ENCODE data around the gene AMPH. TPM values are rescaled to one million over a fixed set of nuclear protein-coding genes. Genes with fewer than 3 reads are reported as not detected.
"Not testable (repeated sequence)": the region's sequence is repeated elsewhere in the genome, so short reads cannot be mapped to it uniquely, and the experiment has no call there.

The AMPH gene
- total RNA-seq, 3 donors from 2014 or later: 0.41 to 3.2 (median 1.2) TPM

DNA sequence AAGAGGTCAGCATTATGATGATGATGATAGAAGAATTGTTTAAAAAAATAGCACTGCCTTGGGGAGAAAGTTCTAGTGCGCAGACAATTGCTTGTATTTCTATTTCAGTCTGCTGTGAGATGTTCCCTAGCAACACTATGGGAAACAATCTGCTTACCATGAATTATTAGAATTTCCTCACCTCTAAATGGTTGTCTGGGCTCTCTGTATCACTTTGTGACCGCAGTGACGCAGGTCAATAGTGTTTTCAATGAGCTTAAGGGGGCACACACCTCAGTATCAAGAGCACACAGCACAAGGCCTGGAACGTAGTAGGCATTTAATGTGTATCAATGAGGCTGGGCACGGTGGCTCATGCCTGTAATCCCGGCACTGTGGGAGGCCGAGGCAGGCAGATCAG, 258.9 kb downstream of the AMPH start:
- TF ChIP-seq, protein P1, sequence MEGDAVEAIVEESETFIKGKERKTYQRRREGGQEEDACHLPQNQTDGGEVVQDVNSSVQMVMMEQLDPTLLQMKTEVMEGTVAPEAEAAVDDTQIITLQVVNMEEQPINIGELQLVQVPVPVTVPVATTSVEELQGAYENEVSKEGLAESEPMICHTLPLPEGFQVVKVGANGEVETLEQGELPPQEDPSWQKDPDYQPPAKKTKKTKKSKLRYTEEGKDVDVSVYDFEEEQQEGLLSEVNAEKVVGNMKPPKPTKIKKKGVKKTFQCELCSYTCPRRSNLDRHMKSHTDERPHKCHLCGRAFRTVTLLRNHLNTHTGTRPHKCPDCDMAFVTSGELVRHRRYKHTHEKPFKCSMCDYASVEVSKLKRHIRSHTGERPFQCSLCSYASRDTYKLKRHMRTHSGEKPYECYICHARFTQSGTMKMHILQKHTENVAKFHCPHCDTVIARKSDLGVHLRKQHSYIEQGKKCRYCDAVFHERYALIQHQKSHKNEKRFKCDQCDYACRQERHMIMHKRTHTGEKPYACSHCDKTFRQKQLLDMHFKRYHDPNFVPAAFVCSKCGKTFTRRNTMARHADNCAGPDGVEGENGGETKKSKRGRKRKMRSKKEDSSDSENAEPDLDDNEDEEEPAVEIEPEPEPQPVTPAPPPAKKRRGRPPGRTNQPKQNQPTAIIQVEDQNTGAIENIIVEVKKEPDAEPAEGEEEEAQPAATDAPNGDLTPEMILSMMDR (IDR thresholded peaks at IDR 0.05): no peak
- Histone ChIP-seq H3K4me1 (ENCODE audit: low read depth) (no peaks in the 10 kb centered on the region), H3K9me3 (no peaks in the 10 kb centered on the region), H3K4me3 (no peak overlapping the region), H3K36me3 (ENCODE audit: low read depth) (no peaks in the 10 kb centered on the region)
- ATAC-seq (no peak), DNase-seq (no peak)
- intact Hi-C loops (cut with DNase I, micrococcal nuclease): no loop called here

DNA sequence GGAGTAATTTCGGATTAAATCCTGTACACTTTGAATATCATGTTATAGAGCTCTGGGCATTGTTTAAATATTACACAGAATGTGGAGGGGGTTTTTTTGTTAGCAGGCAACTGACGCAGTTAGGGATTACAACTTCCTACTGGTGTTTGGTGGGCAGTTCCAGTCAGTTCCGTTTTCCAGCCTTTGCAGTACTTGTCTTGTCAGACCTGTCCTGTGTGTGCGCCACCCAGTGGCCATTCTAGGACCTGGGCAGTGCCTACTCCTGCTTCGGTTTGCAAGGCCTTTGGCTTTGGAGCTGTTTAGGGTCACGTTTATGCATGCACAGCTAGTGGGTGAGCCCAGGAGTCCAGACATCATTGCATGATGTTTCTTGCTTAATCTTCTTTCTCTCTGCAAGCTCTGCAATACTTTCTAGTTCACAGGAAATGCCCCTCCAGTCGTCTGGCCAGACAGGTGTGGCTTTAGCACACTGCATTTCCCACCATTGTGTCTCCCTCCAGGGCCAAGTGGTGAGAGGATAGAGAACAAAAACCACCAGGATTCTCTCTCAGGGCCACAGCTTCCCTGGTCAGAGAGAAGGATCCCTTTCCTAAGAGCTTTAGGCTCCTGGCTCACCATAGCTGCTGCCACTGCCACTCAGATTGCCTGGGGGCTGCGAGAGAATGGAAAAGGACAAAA, 261.2 kb downstream of the AMPH start:
- H3K9me3 ChIP-seq: no peaks in the 10 kb centered on the region
- H3K4me1 ChIP-seq (ENCODE audit: low read depth): no peaks in the 10 kb centered on the region
- intact Hi-C loops (cut with DNase I, micrococcal nuclease): no loop called here
- H3K36me3 ChIP-seq (ENCODE audit: low read depth): no peaks in the 10 kb centered on the region
- H3K4me3 ChIP-seq: no peak overlapping the region
- DNase-seq (peak; percentile 87 to 89 (median 88)), ATAC-seq (peak; percentile 92)
- TF ChIP-seq, protein P1 (IDR thresholded peaks at IDR 0.05): peak; percentile 89

DNA sequence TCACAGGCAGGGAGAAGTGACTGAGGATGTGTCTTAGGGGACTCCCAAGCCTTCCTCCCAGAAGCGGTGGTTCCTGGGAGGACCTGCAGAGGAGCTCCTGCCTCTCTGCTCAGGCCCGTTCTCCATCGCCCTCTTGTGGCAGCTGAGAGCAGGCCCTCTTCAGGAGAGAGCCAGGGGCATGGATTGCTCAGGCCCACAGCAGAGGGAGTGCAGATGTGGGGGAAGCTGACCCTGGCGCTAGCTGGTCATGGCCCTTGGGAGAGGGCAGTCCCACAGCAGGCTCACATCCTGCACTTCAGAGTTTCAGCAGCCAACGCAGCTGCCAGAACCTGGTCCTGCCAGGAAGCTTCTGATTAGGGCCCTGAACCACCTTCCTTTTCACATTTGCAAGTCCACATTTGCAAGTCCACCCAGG, 263.0 kb downstream of the AMPH start:
- Histone ChIP-seq H3K4me3 (no peak overlapping the region), H3K4me1 (ENCODE audit: low read depth) (no peaks in the 10 kb centered on the region), H3K36me3 (ENCODE audit: low read depth) (no peaks in the 10 kb centered on the region), H3K9me3 (no peaks in the 10 kb centered on the region)
- intact Hi-C loops (cut with DNase I, micrococcal nuclease): no loop called here
- peak; percentile 84 for ATAC-seq
- TF ChIP-seq, protein P1 (IDR thresholded peaks at IDR 0.05): peak; percentile 35
- peak; percentile 72 to 82 (median 73) for DNase-seq

DNA sequence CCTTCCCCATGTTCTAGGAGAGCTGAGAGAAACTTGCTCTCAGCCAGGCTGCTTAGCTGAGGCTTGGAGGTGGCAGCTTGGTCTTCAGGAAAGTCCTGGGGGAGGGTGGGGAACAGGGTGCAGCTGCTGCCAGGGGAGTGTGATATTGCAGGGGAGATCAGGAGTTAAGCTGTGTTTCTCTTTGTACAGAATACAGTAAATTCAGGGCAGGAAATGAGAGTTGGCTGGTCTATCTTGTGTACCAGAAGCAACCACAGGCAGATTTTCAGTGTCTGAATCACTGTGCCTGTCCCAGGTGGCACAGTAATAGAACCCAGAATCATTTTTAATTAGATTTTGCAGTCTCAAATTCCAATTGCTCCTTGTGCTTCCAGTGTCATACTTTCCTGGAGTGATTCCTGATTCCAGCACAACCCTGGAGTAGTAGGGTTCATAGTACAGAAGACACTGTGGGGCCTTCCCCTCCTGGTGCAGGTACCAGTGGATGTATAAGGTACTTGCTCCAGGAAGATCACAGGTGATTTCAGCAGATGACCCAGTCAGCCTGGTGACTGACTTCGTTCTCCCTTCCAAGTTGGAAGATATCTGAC, 263.8 kb downstream of the AMPH start:
- no peak for DNase-seq
- no peak overlapping the region for H3K4me3 ChIP-seq

DNA sequence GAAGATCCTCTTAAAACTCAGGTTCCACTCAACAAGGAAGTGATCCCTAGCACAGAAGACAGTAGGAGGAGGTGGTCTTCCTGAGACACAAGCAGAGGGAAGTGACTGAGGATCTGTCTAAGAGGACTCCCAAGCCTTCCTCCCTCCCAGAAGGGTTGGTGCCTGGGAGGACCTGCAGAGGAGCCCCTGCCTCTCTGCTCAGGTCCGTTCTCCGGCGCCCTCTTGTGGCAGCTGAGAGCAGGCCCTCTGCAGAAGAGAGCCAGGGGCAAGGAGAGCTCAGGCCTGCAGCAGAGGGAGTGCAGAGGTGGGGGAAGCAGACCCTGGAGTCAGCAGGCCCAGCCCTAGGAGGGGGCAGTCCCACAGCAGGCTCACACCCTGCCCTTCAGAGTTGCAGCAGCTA, 267.8 kb downstream of the AMPH start:
- DNase-seq (peak; percentile 62 to 82 (median 73)), ATAC-seq (peak; percentile 69)
- H3K9me3 ChIP-seq; H3K4me3 ChIP-seq; H3K36me3 ChIP-seq (ENCODE audit: low read depth); intact Hi-C loops (cut with DNase I, micrococcal nuclease); H3K4me1 ChIP-seq (ENCODE audit: low read depth): not testable (repeated sequence)
- TF ChIP-seq, protein P1 (IDR thresholded peaks at IDR 0.05): peak; percentile 71

More for the DNA sequence above, 263.8 kb downstream of the AMPH start:
- Histone ChIP-seq H3K4me1 (ENCODE audit: low read depth) (no peaks in the 10 kb centered on the region), H3K36me3 (ENCODE audit: low read depth) (no peaks in the 10 kb centered on the region), H3K9me3 (no peaks in the 10 kb centered on the region)
- intact Hi-C loops (cut with DNase I, micrococcal nuclease): no loop called here
- ATAC-seq: peak; percentile 44
- TF ChIP-seq, protein P1 (IDR thresholded peaks at IDR 0.05): no peak

DNA sequence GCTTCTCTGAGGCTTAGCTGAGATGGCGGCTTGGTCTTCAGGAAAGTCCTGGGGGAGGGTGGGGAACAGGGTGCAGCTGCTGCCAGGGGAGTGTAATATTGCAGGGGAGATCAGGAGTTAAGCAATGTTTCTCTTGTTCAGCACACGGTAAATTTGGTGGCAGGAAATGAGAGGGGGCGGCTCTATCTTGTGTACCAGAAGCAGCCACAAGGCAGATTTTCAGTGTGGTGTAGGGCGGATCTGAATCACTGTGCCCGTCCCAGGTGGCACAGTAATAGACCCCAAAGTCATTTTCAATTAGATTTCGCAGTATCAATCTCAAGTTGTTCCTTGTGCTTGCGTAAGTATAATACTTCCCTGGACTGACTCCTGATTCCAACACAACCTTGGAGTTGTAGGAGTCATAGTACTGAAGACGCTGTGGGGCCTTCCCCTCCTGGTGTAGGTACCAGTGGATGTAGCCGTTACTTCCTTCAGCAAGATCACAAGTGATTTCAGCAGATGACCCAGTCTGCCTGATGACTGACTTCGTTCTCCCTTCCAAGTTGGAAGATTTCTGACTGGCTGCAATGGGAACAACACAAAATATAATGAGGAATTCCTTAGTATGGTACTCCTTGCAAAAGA, 268.4 kb downstream of the AMPH start:
- H3K4me3 ChIP-seq; intact Hi-C loops (cut with DNase I, micrococcal nuclease); H3K36me3 ChIP-seq (ENCODE audit: low read depth); DNase-seq; H3K9me3 ChIP-seq; H3K4me1 ChIP-seq (ENCODE audit: low read depth): not testable (repeated sequence)
- peak; percentile 50 for ATAC-seq
